PC-9 (cell line): ENCODE results near the gene RTN1. TPM values are rescaled to one million over a fixed set of nuclear protein-coding genes. Genes with fewer than 3 reads are reported as not detected.

Experiments
- BruUV-seq: library from RNA; stranded (reverse); fragments of 400-500 nt; replicated peaks from 2 replicates; lab custom pipeline; 2021; lab: Mats Ljungman, UMichigan
- CTCF ChIA-PET: fragments of 300-600 bp; sonication (Branson Sonifier 250); formaldehyde crosslinking; loops from one replicate; lab custom pipeline; 2022; ENCODE audit warnings: antibody characterized with exemption; lab: Charles Lee
- POLR2A ChIA-PET: fragments of 300-600 bp; sonication (Branson Sonifier 250); formaldehyde crosslinking; loops from one replicate; lab custom pipeline; 2022; ENCODE audit warnings: antibody characterized with exemption; ENCODE audit not compliant: unreplicated experiment; lab: Charles Lee
- DNase-seq, 2 experiments: peaks; one replicate each; pipeline versions ENCODE4 v3.0.0 to v3.0.0-alpha.2; 2015 to 2022; ENCODE audit warnings: mixed read lengths in 1 of 2
- H2AFZ ChIP-seq: fragments of 200-600 bp; sonication (generic); 2 replicates; pipeline ENCODE4 v1.8.1; 2017; ENCODE audit warnings: antibody characterized with exemption
- H3F3A ChIP-seq: fragments of 200-600 bp; sonication (generic); 2 replicates; pipeline ENCODE4 v1.8.1; 2017; ENCODE audit warnings: antibody characterized with exemption, mild to moderate bottlenecking, low read depth; ENCODE audit not compliant: insufficient read depth
- H3K27ac ChIP-seq: fragments of 200-600 bp; sonication (generic); 2 replicates; pipeline ENCODE4 v1.6.1; 2016; ENCODE audit warnings: mixed run types
- H3K27me3 ChIP-seq: fragments of 200-600 bp; sonication (generic); 2 replicates; pipeline ENCODE4 v1.6.1; 2016; ENCODE audit warnings: low read depth, mixed run types; ENCODE audit not compliant: insufficient read depth
- H3K36me3 ChIP-seq: fragments of 200-600 bp; sonication (generic); 2 replicates; pipeline ENCODE4 v1.6.1; 2016; ENCODE audit warnings: low read depth, mixed run types
- H3K4me1 ChIP-seq: fragments of 200-600 bp; sonication (generic); replicated peaks from 2 replicates; pipeline ENCODE4 v1.6.1; 2016; ENCODE audit warnings: mixed run types; ENCODE audit not compliant: insufficient read depth
- H3K4me2 ChIP-seq: fragments of 200-600 bp; sonication (generic); 2 replicates; pipeline ENCODE4 v1.6.1; 2017; ENCODE audit warnings: mixed run types
- H3K4me3 ChIP-seq: fragments of 200-600 bp; sonication (generic); 2 replicates; pipeline ENCODE4 v1.6.1; 2016; ENCODE audit warnings: mixed run types
- H3K79me2 ChIP-seq: fragments of 200-600 bp; sonication (generic); 2 replicates; pipeline ENCODE4 v1.6.1; 2017; ENCODE audit warnings: low read depth, mixed run types
- H3K9me2 ChIP-seq: fragments of 200-600 bp; sonication (generic); 2 replicates; pipeline ENCODE4 v1.8.1; 2017; ENCODE audit warnings: mild to moderate bottlenecking; ENCODE audit not compliant: insufficient read depth
- H3K9me3 ChIP-seq: fragments of 200-600 bp; sonication (generic); 2 replicates; pipeline ENCODE4 v1.8.1; 2016; ENCODE audit warnings: low read depth; ENCODE audit not compliant: insufficient read depth
- H4K20me1 ChIP-seq: fragments of 200-600 bp; sonication (generic); 2 replicates; pipeline ENCODE4 v1.8.1; 2017; ENCODE audit not compliant: insufficient read depth
- EZH2 ChIP-seq: fragments of 200-600 bp; sonication (generic); IDR thresholded peaks from 2 replicates; pipeline ENCODE4 v1.8.0; 2017; ENCODE audit warnings: antibody characterized with exemption, low read depth
- intact Hi-C: fragments of 100-400 bp; cut with micrococcal nuclease; formaldehyde crosslinking; loops from one replicate; pipeline ENCODE4 v1.10.0; 2022; ENCODE audit not compliant: unreplicated experiment
- total RNA-seq: library from RNA; stranded (reverse); gene quantifications from 2 replicates; pipeline ENCODE4 v1.2.3, GENCODE V29; 2021
- TF ChIP-seq, protein P1 (sequence below): fragments of 200-600 bp; sonication (generic); conservative IDR thresholded peaks from 2 replicates; pipeline ENCODE4 v1.6.1; 2017; ENCODE audit warnings: mixed run types, antibody characterized with exemption, mild to moderate bottlenecking, moderate library complexity

The RTN1 gene
- total RNA-seq, 1 experiment from 2014 or later = not detected

DNA sequence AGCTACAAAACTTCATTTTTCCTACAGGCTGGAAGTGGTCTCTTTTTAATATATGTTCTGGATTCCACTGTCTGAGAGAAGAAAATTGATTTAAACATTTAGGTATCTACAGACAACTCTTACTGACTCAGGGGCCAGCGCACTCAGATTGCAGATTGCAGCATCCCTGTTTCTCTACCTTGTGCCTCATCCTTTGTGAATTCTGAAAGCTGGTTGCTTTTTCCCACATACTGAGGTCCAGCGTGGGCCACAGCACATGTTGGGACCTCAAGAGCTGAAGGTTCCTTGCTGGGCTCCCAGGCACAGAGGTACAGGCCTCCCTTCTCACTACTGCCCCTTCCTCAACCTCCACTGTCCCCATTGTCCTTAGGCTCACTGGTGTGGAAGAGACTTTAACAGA, 192.2 kb downstream of the RTN1 start:
- intact Hi-C loops = no loop called here
- POLR2A ChIA-PET = no interaction called here
- no peak overlapping the region for H3K4me2 ChIP-seq
- H2AFZ ChIP-seq = no peak overlapping the region
- no peak for TF ChIP-seq EZH2
- TF ChIP-seq, protein P1, sequence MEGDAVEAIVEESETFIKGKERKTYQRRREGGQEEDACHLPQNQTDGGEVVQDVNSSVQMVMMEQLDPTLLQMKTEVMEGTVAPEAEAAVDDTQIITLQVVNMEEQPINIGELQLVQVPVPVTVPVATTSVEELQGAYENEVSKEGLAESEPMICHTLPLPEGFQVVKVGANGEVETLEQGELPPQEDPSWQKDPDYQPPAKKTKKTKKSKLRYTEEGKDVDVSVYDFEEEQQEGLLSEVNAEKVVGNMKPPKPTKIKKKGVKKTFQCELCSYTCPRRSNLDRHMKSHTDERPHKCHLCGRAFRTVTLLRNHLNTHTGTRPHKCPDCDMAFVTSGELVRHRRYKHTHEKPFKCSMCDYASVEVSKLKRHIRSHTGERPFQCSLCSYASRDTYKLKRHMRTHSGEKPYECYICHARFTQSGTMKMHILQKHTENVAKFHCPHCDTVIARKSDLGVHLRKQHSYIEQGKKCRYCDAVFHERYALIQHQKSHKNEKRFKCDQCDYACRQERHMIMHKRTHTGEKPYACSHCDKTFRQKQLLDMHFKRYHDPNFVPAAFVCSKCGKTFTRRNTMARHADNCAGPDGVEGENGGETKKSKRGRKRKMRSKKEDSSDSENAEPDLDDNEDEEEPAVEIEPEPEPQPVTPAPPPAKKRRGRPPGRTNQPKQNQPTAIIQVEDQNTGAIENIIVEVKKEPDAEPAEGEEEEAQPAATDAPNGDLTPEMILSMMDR = no peak
- H3K36me3 ChIP-seq = no peaks in the 10 kb centered on the region
- H4K20me1 ChIP-seq = no peaks in the 10 kb centered on the region
- no TSS peak for BruUV-seq
- CTCF ChIA-PET = no interaction called here
- H3K27ac ChIP-seq = no peak overlapping the region
- no peak overlapping the region for H3K4me3 ChIP-seq
- no peaks in the 10 kb centered on the region for H3K79me2 ChIP-seq
- no peaks in the 10 kb centered on the region for H3K4me1 ChIP-seq
- DNase-seq = no peak
- H3K9me2 ChIP-seq = no peaks in the 10 kb centered on the region
- no peaks in the 10 kb centered on the region for H3K9me3 ChIP-seq
- H3K27me3 ChIP-seq = no peaks in the 10 kb centered on the region
- H3F3A ChIP-seq = no peaks in the 10 kb centered on the region

DNA sequence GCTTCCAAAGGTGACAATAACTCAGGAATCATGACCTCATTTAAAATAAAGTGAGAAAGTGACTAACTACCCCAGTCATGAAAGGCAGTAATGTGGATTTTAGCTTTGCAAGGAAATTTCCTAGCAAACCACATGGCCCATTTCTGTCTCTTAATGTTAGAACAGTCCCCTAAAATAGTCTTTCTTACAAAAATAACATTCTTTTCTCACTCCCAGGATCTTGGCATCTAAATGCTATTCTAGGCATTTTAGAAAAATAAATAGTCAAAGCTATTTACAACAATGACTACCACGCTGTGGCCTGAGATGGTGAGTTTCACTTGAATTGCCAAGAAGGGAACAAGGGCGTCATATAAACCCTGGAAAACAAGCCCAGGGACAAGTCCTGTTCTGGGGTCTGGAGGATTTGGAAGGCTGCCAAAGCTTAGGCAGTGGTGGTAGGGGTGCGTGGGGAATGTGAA, 192.8 kb downstream of the RTN1 start:
- H4K20me1 ChIP-seq = no peaks in the 10 kb centered on the region
- H3F3A ChIP-seq = no peaks in the 10 kb centered on the region
- BruUV-seq = no TSS peak
- TF ChIP-seq, protein P1 = no peak
- no peak for TF ChIP-seq EZH2
- no peaks in the 10 kb centered on the region for H3K79me2 ChIP-seq
- intact Hi-C loops = no loop called here
- no peaks in the 10 kb centered on the region for H3K27me3 ChIP-seq
- no peak for DNase-seq
- H2AFZ ChIP-seq = no peak overlapping the region
- no peaks in the 10 kb centered on the region for H3K9me2 ChIP-seq
- H3K27ac ChIP-seq = no peak overlapping the region
- ChIA-PET POLR2A (no interaction called here), CTCF (no interaction called here)
- no peak overlapping the region for H3K4me3 ChIP-seq
- no peaks in the 10 kb centered on the region for H3K36me3 ChIP-seq
- H3K4me2 ChIP-seq = no peak overlapping the region
- H3K9me3 ChIP-seq = no peaks in the 10 kb centered on the region
- H3K4me1 ChIP-seq = no peaks in the 10 kb centered on the region

DNA sequence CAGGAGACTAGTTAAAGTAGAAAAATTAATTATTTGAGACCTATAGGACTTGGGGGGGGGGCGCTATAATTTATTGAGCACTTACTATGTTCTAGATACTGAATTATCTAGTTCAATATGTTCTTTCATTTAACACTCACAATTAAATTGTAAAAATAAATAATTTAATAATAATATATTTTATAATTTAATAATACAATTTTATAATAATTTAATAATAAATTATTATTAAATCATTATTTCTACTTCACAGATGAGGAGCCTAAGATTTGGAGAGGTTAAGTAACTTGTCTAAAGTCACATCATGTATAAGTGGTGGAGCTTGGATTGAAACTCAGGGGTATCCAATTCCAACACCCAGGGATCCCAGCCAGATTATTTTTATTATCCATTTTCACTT, 195.2 kb downstream of the RTN1 start:
- DNase-seq = no peak
- Histone ChIP-seq H3F3A (no peaks in the 10 kb centered on the region), H3K4me2 (no peak overlapping the region), H3K9me3 (no peaks in the 10 kb centered on the region), H2AFZ (no peak overlapping the region), H3K9me2 (no peaks in the 10 kb centered on the region), H3K27ac (no peak overlapping the region), H3K36me3 (no peaks in the 10 kb centered on the region), H3K27me3 (no peaks in the 10 kb centered on the region), H4K20me1 (no peaks in the 10 kb centered on the region), H3K4me1 (no peaks in the 10 kb centered on the region), H3K4me3 (no peak overlapping the region), H3K79me2 (no peaks in the 10 kb centered on the region)
- ChIA-PET CTCF (no interaction called here), POLR2A (no interaction called here)
- no peak for TF ChIP-seq EZH2
- TF ChIP-seq, protein P1 = no peak
- BruUV-seq = no TSS peak
- intact Hi-C loops = no loop called here
